ENCODE data around the gene ANO1.
"Not testable (repeated sequence)": the region's sequence is repeated elsewhere in the genome, so short reads cannot be mapped to it uniquely, and the experiment has no call there.

The ANO1 gene

DNA sequence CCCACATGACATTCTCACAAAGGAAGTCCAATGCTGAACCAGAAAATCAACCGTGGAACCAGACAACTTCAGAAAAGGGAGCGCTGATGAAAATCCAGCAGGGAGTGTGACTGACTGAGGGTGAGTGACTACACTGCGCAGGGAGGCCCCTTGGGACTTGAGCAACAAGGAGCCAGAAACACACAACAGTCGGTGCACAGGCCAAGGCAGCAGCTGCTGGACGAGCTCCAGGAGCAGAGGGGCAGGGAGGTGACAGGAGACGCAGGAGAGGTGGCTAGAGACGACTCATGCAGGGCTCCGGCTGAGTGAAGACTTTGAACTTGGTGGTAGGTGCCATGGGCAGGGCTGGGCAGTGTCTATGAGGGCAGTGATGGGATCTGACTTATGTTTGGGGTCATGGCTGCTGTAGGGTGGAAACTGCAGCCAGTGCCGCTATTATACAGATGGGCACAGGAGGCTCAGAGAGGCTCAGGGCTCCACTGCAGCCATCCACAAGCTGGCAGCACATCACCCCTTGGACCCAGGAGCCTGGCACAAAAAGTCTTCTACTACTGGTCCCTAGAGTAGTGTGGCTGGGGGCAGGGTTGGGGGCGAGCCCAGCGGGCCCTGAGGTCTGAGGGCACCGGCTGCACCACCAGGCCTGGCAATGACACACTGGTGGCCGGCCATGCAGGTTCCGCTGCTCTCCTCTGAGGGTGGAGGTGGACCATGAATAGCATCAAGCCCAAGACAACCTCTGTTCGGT is 114.7 kb downstream of the ANO1 start:
- no peak for DNase-seq (ENCODE audit: low read depth)

DNA sequence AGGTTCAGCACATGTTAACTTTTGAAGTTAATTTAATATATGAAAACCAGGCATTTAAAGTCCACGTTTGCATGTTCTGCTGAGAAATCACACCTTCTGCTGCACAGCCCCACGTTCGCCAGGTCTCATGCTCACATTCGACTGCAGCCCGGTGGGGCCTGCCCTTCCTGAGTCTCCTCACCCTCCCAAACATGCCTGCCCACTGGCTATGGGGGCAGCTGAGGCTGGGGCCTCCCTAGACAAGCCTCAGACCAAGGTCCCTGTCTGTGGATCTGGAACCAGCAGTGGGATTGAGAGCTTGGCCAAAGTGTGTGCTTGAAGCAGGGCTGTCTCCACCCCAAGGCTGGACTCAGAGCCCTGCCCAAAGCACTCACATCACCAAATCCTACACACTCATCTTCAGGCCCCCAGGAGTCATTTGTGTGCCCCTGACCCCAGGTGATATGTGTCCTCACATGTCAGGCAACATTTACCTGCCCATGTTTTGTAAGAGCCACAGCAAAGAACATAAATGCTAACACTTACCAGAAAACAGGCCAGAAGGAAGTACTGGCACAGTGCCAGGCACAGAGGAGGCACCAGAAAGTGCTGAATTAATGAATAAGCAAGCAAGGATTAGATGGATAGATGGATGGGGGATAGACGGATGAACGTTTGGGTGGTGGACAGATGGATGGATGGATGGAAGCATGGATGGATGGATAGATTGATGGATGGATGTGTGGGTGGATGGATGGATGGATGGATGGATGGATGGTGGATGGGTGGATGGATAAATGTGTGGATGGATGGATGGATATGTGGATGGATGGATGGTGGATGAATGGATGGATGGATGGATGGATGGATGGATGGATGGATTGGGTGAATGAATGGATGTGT is 115.5 kb downstream of the ANO1 start:
- DNase-seq (ENCODE audit: low read depth) = no peak

DNA sequence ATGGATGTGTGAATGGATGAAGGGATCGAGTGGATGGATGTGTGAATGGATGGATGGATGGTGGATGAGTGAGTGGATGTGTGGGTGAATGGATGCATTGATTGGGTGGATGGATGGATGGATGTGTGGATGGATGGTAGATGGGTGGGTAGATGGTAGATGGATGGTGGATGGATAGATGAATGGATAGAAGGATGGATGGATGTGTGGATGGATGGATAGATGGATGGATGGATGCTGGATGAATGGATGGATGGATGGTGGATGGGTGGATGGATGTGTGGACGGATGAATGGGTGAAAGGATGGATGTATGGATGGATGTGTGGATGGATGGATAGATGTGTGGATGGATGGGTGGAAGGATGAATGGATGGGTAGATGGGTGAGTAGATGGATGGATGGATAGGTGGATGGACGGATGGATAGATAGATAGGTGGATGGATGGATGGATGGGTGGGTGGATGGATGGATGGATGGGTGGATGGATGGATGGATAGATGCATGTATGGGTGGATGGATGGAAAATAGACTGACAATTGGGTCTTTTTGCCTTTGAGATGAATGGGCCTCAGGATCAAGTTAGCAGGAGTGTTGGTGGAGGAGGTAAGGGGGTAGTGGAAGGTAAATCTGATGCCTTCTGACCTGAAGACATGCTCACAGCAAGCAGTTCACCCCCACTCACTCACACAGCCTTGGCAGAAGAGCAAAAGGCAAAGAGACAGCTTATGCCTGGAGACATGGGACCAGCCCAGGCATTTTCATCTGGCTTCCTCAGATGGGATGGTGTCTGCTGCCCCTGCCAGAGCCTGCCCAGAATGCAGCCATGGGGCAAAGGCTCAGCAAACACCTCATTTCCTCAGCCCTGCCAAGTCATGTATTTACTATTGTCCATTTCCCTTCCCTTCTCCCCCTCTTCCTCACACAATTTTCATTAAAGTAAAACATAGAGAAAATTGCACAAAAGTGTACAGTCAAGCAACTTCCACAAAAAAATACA is 117.0 kb downstream of the ANO1 start:
- DNase-seq (ENCODE audit: low read depth) = no peak

DNA sequence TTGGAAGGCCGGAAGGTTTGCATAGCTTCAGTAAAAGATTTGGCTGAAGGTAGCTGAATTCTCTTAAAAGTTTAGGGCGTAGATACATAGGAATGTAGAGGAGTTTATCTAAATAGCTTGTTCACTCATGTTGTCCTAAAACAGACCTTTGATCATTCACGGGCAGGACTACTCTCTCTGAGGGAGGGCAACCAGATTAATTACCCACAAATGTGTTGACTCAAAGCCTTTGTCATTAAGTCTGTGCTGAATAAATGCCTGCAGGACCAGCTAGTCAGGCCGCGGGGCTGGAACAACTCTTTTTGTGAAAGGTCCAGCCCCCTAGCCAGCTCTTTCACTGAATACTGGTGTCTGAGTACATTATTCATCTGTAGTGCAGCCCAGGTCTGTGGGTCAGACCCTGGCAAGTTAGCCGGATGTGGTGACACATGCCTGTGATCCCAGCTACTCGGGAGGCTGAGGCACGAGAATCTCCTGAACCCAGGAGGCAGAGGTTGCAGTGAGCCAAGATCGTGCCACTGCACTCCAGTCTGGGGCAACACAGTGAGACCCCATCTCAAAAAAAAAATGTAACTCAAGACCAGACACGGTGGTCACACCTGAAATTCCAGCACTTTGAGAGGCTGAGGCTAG is 122.2 kb downstream of the ANO1 start:
- DNase-seq (ENCODE audit: low read depth) = no peak

DNA sequence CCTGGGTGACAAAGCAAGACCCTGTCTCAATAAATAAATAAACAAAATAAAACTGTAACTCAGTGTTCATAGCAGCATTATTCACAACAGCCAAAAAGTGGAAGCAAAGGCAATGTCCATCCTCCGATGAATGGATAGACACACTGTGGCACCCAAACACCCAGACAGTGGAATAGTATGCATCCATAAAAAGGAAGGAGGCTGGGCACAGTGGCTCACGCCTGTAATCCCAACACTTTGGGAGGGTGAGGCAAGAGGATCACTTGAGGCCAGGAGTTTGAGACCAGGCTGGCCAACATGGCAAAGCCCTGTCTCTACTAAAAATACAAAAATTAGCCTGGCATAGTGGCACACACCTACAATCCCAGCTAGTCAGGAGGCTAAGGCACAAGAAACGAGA is 122.9 kb downstream of the ANO1 start:
- not testable (repeated sequence) for DNase-seq (ENCODE audit: low read depth)

DNA sequence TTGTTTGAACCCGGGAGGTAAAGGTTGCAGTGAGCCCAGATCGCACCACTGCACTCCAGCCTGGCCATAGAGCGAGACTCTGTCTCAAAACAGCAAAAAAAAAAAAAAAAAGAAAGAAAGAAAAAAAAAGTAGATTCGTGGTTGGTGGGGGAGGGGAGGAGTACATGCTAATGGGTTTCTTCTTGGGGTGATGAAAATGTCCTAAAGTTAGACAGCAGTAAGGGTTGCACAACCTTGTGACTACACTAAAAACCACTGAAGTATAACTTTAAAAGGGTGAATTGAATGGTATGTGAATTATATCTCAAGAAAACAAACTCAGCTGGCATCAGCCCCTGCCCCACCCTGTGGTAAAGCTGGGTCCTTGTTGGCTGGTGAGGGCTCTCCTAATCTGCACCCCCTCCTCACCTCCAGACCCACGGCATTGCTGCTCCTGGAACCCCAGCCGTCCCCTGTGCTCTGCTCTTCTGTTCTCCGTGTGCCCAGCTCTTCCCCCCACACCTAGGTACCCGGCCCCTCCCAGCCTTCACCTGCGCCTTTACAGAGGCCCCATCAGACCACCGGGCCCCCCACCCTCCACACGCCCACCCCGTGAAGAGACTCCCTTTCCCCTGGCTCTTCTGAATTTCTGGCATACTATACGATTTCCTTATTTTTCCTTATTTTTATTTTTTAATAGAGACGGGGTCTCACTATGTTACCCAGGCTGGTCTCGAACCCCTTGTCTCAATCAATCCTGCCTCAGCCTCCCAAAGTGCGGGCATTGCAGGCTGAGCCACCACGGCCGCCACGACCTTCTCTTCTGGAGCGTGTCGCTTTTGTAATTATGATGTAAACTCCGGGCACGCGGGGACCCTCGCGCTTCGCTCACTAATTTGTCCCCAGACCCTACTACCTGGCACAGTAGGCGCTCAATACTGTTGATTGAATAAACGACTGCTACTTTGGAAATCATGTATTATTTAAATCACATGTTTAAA is 124.1 kb downstream of the ANO1 start:
- DNase-seq (ENCODE audit: low read depth) = no peak

DNA sequence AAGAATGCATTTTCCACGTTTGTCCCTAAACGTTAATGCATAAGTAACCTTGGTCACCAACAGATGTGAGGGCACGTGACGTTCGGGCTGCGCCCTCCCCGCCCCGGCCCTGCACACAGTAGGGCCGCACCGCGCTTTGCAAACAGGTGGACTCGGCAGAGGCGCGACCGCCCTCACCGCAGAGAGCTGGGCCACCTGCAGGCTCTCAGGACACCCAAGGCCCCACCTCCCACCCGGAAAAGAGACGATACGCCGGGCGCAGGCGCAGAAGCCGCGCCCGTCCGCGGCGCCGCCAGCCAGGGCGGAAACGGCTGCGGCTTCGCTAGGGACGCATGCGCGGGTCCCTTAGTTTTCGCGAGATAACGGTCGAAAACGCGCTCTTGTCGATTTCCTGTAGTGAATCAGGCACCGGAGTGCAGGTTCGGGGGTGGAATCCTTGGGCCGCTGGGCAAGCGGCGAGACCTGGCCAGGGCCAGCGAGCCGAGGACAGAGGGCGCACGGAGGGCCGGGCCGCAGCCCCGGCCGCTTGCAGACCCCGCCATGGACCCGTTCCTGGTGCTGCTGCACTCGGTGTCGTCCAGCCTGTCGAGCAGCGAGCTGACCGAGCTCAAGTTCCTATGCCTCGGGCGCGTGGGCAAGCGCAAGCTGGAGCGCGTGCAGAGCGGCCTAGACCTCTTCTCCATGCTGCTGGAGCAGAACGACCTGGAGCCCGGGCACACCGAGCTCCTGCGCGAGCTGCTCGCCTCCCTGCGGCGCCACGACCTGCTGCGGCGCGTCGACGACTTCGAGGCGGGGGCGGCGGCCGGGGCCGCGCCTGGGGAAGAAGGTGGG is 125.0 kb downstream of the ANO1 start, which contains the start of gene FADD:
Gene FADD (plus strand): TSS at position 377 of the 831 bp plus-strand sequence. CDS start 164 bp downstream, at position 541.
- peak; percentile 85 for DNase-seq (ENCODE audit: low read depth)

DNA sequence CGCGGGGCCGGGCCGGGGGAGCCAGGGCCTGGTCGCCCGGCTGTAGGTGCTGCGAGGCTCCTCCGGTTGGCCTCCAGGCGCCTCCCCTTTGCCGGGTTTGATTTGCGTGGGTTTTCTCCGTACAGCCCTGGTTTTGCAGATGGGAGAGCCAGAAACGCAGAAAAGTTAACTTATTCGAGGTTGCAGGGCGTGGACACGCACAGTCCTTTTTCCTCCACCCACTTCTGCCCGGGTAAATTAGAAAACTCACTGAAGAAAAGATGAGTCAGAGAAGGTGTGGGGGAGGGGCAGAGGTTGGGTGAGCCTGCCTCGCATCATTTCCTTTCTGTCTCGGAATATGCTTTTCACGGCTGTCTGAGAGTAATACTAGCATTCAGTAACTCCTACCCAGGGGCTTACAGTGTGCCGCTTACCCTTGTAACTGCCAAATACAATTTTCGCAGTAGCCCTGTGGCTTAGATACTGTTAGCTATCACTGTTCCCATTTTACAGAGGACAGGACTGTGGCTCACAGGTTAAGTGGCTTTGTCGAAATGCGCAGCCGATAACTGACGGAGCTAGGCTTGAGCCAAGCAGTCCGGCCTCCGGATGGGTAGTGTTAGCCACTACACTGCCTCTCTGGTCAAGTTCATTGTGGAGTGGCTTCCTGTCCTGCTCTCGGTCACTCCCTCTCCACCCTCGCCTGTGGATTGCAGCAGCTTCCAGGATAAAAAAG is 125.8 kb downstream of the ANO1 start:
- peak; percentile 71 for DNase-seq (ENCODE audit: low read depth)

DNA sequence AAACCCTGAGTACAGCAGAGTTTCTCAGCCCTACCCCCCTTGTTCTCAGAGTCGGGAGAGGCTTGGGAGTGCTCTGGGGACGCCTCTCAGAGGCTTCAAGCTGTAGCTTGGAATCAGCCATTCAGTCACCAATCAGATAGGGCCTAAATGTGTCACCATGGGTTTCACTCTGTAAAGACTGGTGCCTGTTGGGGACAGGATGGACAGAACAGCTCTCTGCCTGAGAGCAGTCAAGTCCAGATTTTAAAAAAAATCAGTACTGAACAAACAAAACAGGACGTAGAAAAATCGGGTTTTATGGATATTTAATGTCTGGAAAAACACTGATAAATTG is 126.3 kb downstream of the ANO1 start:
- no peak for DNase-seq (ENCODE audit: low read depth)

DNA sequence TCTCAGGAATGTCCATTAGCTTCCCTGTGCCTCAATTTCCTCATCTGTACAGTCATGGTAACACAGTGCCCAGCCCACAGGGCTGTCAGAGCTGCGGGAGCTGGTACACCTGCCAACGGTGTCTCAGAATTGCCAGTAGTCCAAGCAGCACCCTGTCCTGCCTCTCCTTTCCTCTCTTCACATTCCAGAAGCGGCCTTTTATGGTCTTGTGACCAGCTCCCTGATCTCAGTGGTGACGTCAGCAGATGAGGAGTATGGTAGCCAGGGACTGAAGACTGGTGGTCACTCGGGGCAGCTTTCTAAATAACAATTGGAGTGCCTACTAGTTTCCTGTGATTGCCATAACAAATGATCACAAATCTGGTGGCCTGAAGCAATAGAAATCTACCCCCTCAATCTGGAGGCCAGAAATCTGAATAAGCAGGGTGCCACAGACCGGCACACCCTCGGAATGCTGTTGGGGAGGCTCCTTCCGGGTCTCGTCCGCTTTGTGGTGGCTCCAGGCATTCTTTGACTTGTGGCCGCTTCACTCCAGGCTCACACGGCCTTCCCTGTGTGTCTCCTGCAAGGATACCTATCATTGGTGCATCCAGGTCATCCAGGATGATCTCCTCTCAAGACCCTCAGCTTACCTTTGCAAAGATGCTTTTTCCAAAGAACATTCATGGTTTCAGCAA is 127.1 kb downstream of the ANO1 start:
- no peak for DNase-seq (ENCODE audit: low read depth)

DNA sequence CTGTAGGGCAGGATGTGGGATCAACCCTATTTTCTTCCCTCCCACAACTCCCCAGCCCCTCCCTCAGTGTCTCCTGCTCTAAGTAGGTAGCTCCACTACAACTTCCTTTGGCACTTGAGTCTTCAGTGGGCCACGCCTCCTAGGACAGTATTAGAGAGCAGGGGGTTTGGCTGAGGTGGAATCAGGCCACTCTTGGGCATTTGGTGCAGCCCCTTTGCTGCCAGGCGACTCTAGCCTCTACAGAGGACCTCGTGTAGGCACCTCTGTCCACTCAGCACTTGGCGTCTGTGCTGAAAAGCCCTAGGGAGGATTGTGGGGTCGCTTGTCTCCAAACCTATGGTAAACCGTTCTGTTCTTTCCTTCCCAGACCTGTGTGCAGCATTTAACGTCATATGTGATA is 127.6 kb downstream of the ANO1 start:
- DNase-seq (ENCODE audit: low read depth) = no peak

DNA sequence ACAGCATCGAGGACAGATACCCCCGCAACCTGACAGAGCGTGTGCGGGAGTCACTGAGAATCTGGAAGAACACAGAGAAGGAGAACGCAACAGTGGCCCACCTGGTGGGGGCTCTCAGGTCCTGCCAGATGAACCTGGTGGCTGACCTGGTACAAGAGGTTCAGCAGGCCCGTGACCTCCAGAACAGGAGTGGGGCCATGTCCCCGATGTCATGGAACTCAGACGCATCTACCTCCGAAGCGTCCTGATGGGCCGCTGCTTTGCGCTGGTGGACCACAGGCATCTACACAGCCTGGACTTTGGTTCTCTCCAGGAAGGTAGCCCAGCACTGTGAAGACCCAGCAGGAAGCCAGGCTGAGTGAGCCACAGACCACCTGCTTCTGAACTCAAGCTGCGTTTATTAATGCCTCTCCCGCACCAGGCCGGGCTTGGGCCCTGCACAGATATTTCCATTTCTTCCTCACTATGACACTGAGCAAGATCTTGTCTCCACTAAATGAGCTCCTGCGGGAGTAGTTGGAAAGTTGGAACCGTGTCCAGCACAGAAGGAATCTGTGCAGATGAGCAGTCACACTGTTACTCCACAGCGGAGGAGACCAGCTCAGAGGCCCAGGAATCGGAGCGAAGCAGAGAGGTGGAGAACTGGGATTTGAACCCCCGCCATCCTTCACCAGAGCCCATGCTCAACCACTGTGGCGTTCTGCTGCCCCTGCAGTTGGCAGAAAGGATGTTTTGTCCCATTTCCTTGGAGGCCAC is 128.3 kb downstream of the ANO1 start:
- DNase-seq (ENCODE audit: low read depth) = no peak

DNA sequence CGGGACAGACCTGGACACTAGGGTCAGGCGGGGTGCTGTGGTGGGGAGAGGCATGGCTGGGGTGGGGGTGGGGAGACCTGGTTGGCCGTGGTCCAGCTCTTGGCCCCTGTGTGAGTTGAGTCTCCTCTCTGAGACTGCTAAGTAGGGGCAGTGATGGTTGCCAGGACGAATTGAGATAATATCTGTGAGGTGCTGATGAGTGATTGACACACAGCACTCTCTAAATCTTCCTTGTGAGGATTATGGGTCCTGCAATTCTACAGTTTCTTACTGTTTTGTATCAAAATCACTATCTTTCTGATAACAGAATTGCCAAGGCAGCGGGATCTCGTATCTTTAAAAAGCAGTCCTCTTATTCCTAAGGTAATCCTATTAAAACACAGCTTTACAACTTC is 128.9 kb downstream of the ANO1 start:
- DNase-seq (ENCODE audit: low read depth) = no peak

DNA sequence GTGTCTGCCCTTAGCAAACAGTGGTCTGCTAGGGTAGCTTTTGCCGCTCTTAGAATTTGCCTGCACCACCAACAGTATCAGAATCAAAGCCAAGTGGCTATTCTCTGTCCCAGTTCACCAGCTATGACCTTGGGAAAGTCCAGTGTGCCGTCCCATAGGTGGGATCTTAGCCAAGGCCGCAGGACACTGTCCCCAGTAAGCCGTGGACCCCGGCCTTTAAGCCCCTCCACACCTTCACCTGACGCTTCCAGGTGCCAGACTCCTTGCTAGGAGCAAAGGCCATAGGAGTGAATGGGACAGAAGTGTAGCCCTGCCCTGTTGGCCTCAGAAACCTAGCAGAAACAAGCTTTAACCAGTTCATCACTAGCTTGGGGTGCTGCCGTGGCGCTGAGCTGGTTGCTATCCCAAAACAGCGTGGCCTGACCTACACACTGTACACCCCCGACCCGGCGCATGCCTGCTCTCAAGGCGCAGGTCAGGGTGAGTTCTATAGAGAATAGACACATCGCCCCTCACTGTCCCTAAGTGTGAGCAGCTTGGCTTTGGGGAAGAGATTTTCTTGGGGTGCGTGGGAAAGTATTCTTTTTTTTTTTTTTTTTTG is 129.5 kb downstream of the ANO1 start:
- DNase-seq (ENCODE audit: low read depth) = no peak

DNA sequence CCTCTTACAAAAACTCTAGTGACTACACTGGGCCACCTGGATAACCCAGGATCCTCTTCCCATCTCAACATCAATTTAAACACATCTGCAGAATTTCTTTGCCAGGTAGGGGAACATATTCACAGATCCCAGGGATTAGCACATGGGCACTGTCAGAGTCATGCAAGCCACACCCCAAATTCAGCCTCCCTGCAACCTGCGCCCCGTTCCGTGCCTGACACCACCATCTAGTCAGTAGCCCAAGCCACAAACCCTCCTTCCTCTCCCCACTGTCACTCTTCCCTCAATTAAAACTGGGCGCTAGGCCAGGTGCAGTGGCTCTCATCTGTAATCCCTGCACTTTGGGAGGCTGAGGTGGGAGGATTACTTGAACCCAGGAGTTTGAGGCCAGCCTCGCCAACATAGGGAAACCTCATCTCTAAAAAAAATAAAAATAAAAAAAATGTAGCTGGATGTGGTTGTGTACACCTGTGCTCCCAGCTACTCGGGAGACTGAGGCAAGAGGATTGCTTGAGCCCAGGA is 131.3 kb downstream of the ANO1 start:
- DNase-seq (ENCODE audit: low read depth) = no peak

DNA sequence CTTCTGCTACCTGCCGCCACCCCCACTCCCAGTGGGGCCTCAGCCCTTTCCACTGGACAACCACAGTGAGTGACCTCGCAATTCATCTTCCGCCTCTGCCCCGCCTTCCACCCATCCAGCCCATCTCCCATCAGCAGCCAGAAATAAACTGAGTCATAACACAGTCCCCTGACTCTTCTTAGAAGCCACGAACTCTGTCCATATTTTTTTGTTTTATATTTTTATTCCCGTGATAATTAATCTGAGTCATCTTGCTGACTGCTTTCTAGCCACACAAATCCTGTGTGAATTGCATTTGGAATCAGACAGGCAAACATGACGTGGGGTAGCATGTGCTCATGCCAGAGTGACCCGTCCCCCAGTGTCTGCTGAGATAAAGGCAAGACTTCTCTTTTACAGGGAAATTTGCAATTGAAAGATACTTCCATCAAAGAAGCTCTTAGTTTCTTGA is 132.0 kb downstream of the ANO1 start:
- DNase-seq (ENCODE audit: low read depth) = no peak

DNA sequence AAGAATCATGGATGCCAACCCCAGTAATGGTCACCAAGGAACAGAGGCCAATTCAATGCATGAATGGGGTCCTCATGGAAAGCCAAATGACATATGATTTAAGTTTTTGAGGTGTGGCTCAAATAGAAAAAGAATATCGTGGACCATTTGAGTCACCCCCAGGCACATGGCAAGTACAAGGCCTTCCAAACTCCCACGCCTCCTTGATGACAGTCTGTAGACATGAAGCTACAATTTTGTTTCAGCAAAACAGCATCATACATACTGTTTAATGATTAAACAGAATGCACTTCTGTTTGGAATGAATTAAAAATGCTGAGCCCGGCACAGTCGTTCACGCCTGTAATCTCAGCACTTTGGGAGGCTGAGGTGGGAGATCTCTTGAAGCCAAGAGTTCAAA is 132.4 kb downstream of the ANO1 start:
- no peak for DNase-seq (ENCODE audit: low read depth)

Measured in stimulated activated CD8-positive, alpha-beta memory T cell treated with anti-CD3 and anti-CD28 coated beads, Interleukin-12 subunit alpha, Interleukin-12 subunit beta, amount 100 ng/mL, for 4 hours (primary cell).